ENCODE data around the gene CEP95. TPM values are rescaled to one million over a fixed set of nuclear protein-coding genes. Genes with fewer than 3 reads are reported as not detected.

The CEP95 gene
- total RNA-seq, 1 experiment from 2014 or later: 77.0 TPM

DNA sequence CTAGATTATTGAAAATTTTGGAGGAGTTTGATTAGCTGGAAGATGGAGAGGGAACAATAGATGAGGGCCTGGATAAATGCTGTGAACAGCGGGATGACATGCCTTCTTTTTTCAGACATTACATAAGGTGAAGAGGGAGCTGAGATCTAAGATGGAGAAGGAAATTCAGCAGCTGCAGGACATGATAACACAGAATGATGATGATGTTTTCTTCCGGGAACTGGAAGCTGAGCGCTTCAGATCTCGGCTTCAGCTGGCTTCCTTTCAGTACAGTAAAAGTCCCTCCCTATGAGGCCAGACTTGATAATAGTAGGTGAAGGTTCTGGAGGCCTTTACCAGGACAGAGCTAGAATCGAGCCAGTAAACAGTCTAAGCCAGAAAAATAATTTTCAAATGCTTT is 30.7 kb downstream of the CEP95 start:
- POLR2A ChIA-PET: interaction anchor here (0.9 kb wide), 1 partner anchor 31 kb away, joined by 5 read pairs; the partner anchor contains the start of genes CEP95 and DDX5

DNA sequence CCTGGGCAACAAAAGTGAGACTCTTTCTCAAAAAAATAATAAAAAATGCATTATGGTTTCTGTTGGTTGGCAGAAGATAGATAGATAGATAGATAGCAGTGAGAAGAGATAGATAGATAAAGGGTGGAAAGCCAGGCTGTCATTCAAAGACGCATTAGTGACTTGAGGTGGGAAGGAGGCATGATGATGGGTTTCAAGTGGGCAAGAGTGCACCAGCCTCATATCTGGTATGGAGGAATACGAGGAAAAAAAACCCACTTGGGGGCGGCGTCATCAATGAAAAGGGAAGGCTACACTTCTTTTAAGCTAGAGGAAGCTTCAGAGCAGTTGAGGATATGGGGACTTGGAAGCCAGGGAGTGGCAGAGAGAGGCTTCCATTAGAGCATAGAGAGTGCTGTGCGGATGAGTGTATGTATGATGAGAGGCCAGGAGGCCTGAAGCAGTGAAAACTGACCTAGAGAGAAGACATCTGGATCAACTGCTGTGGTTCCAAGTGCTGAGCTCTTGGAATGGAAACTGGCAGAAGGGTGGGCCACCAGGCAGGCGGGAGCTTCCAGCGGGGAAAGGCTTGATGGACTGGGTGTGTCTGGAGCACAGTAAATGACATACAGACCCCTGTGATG is 31.8 kb downstream of the CEP95 start:
- no peak overlapping the region for H3K4me3 ChIP-seq (replicated peaks in 1 of 2; ENCODE audit: low read depth in 1 of 2, low read length in 2 of 2)
- BruUV-seq (replicated peaks): no TSS peak
- H4K20me1 ChIP-seq (ENCODE audit: insufficient read depth): peaks cover 6% of the 10 kb centered on the region; the same call in 1 of the 2 replicates
- ChIA-PET POLR2A (interaction anchor here (1.2 kb wide), 1 partner anchor 32 kb away, joined by 7 read pairs; the partner anchor contains the start of genes CEP95 and DDX5), RAD21 (ENCODE audit: low non-redundant PET in 1 of 2, low total read pairs in 2 of 2, uncharacterized antibody in 2 of 2, unreplicated experiment in 2 of 2) (interaction anchor here in 1 of 2 experiments (1.0 kb wide), 1 partner anchor 119 kb away, joined by 3 read pairs; no protein-coding TSS in a partner anchor), CTCF (no interaction called here)
- H3K27me3 ChIP-seq (ENCODE audit: insufficient read depth, low read length): no peaks in the 10 kb centered on the region
- peak; percentile 24; the same call in 1 of the 2 replicates for ATAC-seq
- peaks cover 45 to 76% of the 10 kb centered on the region in 2 experiments for H3K36me3 ChIP-seq (ENCODE audit: control insufficient read depth in 1 of 2, insufficient read depth in 2 of 2, low read length in 2 of 2)
- no peak overlapping the region for H3K27ac ChIP-seq (ENCODE audit: low read depth, low read length)
- no peak overlapping the region for H2AFZ ChIP-seq (ENCODE audit: low read depth, low read length, poor library complexity, severe bottlenecking)
- no peak overlapping the region for H3K9ac ChIP-seq (ENCODE audit: low read length)
- no peaks in the 10 kb centered on the region for H3K9me3 ChIP-seq (ENCODE audit: control insufficient read depth in 1 of 2, insufficient read depth in 1 of 2, low read depth in 1 of 2, low read length in 2 of 2)
- intact Hi-C loops (cut with micrococcal nuclease): no loop called here
- no peak overlapping the region for H3K4me2 ChIP-seq (ENCODE audit: low read length)
- H3K79me2 ChIP-seq (ENCODE audit: insufficient read depth, low read length): no peaks in the 10 kb centered on the region
- H3K4me1 ChIP-seq (ENCODE audit: control insufficient read depth in 1 of 2, insufficient read depth in 2 of 2, low read length in 2 of 2): no peaks in the 10 kb centered on the region
- TF ChIP-seq POLR2AphosphoS5 (IDR thresholded peaks at IDR 0.05; ENCODE audit: low read depth, low read length) (peak; percentile 6; the same call in 1 of the 2 replicates), JUND (IDR thresholded peaks at IDR 0.05) (peak; percentile 14; the same call in 1 of the 2 replicates), ELF1 (IDR thresholded peaks at IDR 0.05; ENCODE audit: borderline replicate concordance, low read depth) (no peak), ZBTB33 (IDR thresholded peaks at IDR 0.05; ENCODE audit: extremely low read depth, insufficient replicate concordance, low read length) (no peak)
- H3K9me2 ChIP-seq (ENCODE audit: insufficient read depth): no peaks in the 10 kb centered on the region
- no peak for DNase-seq (ENCODE audit: low read depth, low spot score)

More for the DNA sequence above, 30.7 kb downstream of the CEP95 start:
- no TSS peak for BruUV-seq (replicated peaks)
- Histone ChIP-seq H2AFZ (ENCODE audit: low read depth, low read length, poor library complexity, severe bottlenecking) (no peak overlapping the region), H3K4me2 (ENCODE audit: low read length) (no peak overlapping the region), H3K27ac (ENCODE audit: low read depth, low read length) (no peak overlapping the region), H3K27me3 (ENCODE audit: insufficient read depth, low read length) (no peaks in the 10 kb centered on the region), H4K20me1 (ENCODE audit: insufficient read depth) (peaks cover 6% of the 10 kb centered on the region; the same call in 1 of the 2 replicates), H3K9ac (ENCODE audit: low read length) (no peak overlapping the region), H3K4me1 (ENCODE audit: control insufficient read depth in 1 of 2, insufficient read depth in 2 of 2, low read length in 2 of 2) (no peaks in the 10 kb centered on the region), H3K36me3 (ENCODE audit: control insufficient read depth in 1 of 2, insufficient read depth in 2 of 2, low read length in 2 of 2) (peaks cover 47 to 76% of the 10 kb centered on the region in 2 experiments; a peak in 3 of 4 replicates), H3K9me2 (ENCODE audit: insufficient read depth) (no peaks in the 10 kb centered on the region), H3K9me3 (ENCODE audit: control insufficient read depth in 1 of 2, insufficient read depth in 1 of 2, low read depth in 1 of 2, low read length in 2 of 2) (no peaks in the 10 kb centered on the region), H3K4me3 (replicated peaks in 1 of 2; ENCODE audit: low read depth in 1 of 2, low read length in 2 of 2) (no peak overlapping the region), H3K79me2 (ENCODE audit: insufficient read depth, low read length) (no peaks in the 10 kb centered on the region)
- ATAC-seq (no peak), DNase-seq (ENCODE audit: low read depth, low spot score) (no peak)
- ChIA-PET RAD21 (ENCODE audit: low non-redundant PET in 1 of 2, low total read pairs in 2 of 2, uncharacterized antibody in 2 of 2, unreplicated experiment in 2 of 2) (no interaction called here), CTCF (no interaction called here)
- intact Hi-C loops (cut with micrococcal nuclease): no loop called here
- TF ChIP-seq, protein P1, sequence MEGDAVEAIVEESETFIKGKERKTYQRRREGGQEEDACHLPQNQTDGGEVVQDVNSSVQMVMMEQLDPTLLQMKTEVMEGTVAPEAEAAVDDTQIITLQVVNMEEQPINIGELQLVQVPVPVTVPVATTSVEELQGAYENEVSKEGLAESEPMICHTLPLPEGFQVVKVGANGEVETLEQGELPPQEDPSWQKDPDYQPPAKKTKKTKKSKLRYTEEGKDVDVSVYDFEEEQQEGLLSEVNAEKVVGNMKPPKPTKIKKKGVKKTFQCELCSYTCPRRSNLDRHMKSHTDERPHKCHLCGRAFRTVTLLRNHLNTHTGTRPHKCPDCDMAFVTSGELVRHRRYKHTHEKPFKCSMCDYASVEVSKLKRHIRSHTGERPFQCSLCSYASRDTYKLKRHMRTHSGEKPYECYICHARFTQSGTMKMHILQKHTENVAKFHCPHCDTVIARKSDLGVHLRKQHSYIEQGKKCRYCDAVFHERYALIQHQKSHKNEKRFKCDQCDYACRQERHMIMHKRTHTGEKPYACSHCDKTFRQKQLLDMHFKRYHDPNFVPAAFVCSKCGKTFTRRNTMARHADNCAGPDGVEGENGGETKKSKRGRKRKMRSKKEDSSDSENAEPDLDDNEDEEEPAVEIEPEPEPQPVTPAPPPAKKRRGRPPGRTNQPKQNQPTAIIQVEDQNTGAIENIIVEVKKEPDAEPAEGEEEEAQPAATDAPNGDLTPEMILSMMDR (IDR thresholded peaks at IDR 0.05 in 2 of 3, conservative IDR thresholded peaks at IDR 0.05 in 1 of 3; ENCODE audit: borderline replicate concordance in 1 of 3, insufficient read depth in 1 of 3, low read depth in 2 of 3, low read length in 2 of 3): no peak
- TF ChIP-seq SIN3A (IDR thresholded peaks at IDR 0.05; ENCODE audit: low read depth) (no peak), POLR2AphosphoS5 (IDR thresholded peaks at IDR 0.05; ENCODE audit: low read depth, low read length) (peak; percentile 2), RAD21 (IDR thresholded peaks at IDR 0.05; ENCODE audit: low read depth) (no peak)

All from HCT116 (cell line).